Ishikawa (cell line): ENCODE measurements around the gene SLC35C1.

ENCODE experiments used
- CEBPB ChIP-seq: IDR thresholded peaks from 2 replicates; pipeline ENCODE4 v1.6.1; 2012
- CREB1 ChIP-seq: IDR thresholded peaks from 2 replicates; pipeline ENCODE4 v1.6.1; 2012; ENCODE audit warnings: low read depth
- EP300 ChIP-seq: IDR thresholded peaks from 2 replicates; pipeline ENCODE4 v1.6.1; 2012; ENCODE audit warnings: borderline replicate concordance
- FOXM1 ChIP-seq: IDR thresholded peaks from 2 replicates; pipeline ENCODE4 v1.6.1; 2012; ENCODE audit warnings: low read depth, borderline replicate concordance
- MAX ChIP-seq: IDR thresholded peaks from 2 replicates; pipeline ENCODE4 v1.6.1; 2012
- RAD21 ChIP-seq: IDR thresholded peaks from 2 replicates; pipeline ENCODE4 v1.6.1; 2012; ENCODE audit warnings: low read depth
- REST ChIP-seq: IDR thresholded peaks from 2 replicates; pipeline ENCODE4 v1.6.1; 2012; ENCODE audit warnings: low read depth, mild to moderate bottlenecking
- TAF1 ChIP-seq: IDR thresholded peaks from 2 replicates; pipeline ENCODE4 v1.6.1; 2012; ENCODE audit warnings: low read depth, mild to moderate bottlenecking
- TCF12 ChIP-seq: IDR thresholded peaks from 2 replicates; pipeline ENCODE4 v1.6.1; 2012; ENCODE audit warnings: low read depth
- TEAD4 ChIP-seq: IDR thresholded peaks from 2 replicates; pipeline ENCODE4 v1.6.1; 2012
- YY1 ChIP-seq: IDR thresholded peaks from 2 replicates; pipeline ENCODE4 v1.6.1; 2012; ENCODE audit warnings: low read depth
- ZBTB7A ChIP-seq: IDR thresholded peaks from 2 replicates; pipeline ENCODE4 v1.6.1; 2012; ENCODE audit warnings: low read depth

- TF ChIP-seq YY1, result no peak
- no peak for TF ChIP-seq TEAD4
- TF ChIP-seq EP300, result no peak
- no peak for TF ChIP-seq CEBPB
- TF ChIP-seq ZBTB7A, result no peak
- no peak for TF ChIP-seq FOXM1
- no peak for TF ChIP-seq CREB1
- no peak for TF ChIP-seq MAX
- no peak for TF ChIP-seq RAD21
- TF ChIP-seq TAF1, result no peak
- no peak for TF ChIP-seq REST
- no peak for TF ChIP-seq TCF12
Observed at GRCh38 chr11:45756384-45757010, 48.5 kb upstream of the SLC35C1 start.
